Activated CD8-positive, alpha-beta T cell treated with anti-CD3 and anti-CD28 coated beads for 36 hours (primary cell): ENCODE data around the gene USP10. TPM values are rescaled to one million over a fixed set of nuclear protein-coding genes. Genes with fewer than 3 reads are reported as not detected.

Experiments used
- ATAC-seq: fragments of 200-7000 bp; cut with Tn5 transposase; one replicate; pipeline ENCODE4 v1.10.0; 2021; ENCODE audit warnings: mild to moderate bottlenecking, moderate library complexity
- CTCF ChIA-PET: fragments of 350-600 bp; sonication (Branson Sonifier 250); formaldehyde crosslinking; loops from one replicate; lab custom pipeline; 2021; ENCODE audit warnings: antibody characterized with exemption; lab: Charles Lee
- POLR2A ChIA-PET: fragments of 350-600 bp; sonication (Branson Sonifier 250); formaldehyde crosslinking; loops from one replicate; lab custom pipeline; 2021; ENCODE audit warnings: antibody characterized with exemption; lab: Charles Lee
- DNase-seq: peaks from one replicate; pipeline ENCODE4 v3.0.0-alpha.2; 2020
- H3K27ac Mint-ChIP-seq: one replicate; pipeline ENCODE4 v1.8.0; 2021; ENCODE audit warnings: mild to moderate bottlenecking, mixed read lengths
- H3K27me3 Mint-ChIP-seq: one replicate; pipeline ENCODE4 v1.8.0; 2021; ENCODE audit warnings: mixed read lengths
- H3K36me3 Mint-ChIP-seq: one replicate; pipeline ENCODE4 v1.8.0; 2021; ENCODE audit warnings: low read depth, mixed read lengths
- H3K4me1 Mint-ChIP-seq: one replicate; pipeline ENCODE4 v1.8.0; 2021; ENCODE audit warnings: low read depth, mixed read lengths
- H3K4me3 Mint-ChIP-seq: one replicate; pipeline ENCODE4 v1.8.0; 2021; ENCODE audit warnings: mild to moderate bottlenecking, moderate library complexity, mixed read lengths
- H3K9me3 Mint-ChIP-seq: one replicate; pipeline ENCODE4 v1.8.0; 2021; ENCODE audit warnings: mixed read lengths
- CTCF ChIP-seq: fragments of 200-600 bp; IDR thresholded peaks from one replicate; pipeline ENCODE4 v1.8.0; 2022; ENCODE audit warnings: antibody characterized with exemption, mild to moderate bottlenecking
- intact Hi-C: fragments of 100-400 bp; cut with micrococcal nuclease; formaldehyde crosslinking; loops from one replicate; pipeline ENCODE4 v1.10.0; 2022
- total RNA-seq, 2 experiments: library from RNA; stranded (reverse); gene quantifications; one replicate each; pipeline ENCODE4 v1.2.3, GENCODE V29; 2021

USP10 gene
- total RNA-seq, 2 experiments from 2014 or later: 116 TPM

GRCh38 chr16:84811529-84811928, 111.7 kb downstream of the USP10 start:
- Mint-ChIP-seq H3K27ac (no peak overlapping the region), H3K9me3 (no peaks in the 10 kb centered on the region), H3K27me3 (peaks cover 3% of the 10 kb centered on the region), H3K4me1 (peaks cover 11% of the 10 kb centered on the region), H3K4me3 (no peak overlapping the region), H3K36me3 (no peaks in the 10 kb centered on the region)
- no peak for TF ChIP-seq CTCF
- POLR2A ChIA-PET: interaction anchor here (1.1 to 1.5 kb wide), 2 partner anchors 10 to 11 kb away, joined by 3 to 4 read pairs; no protein-coding TSS in a partner anchor
- CTCF ChIA-PET: interaction anchor here (1.2 kb wide), 1 partner anchor 159 kb away, joined by 5 read pairs; no protein-coding TSS in a partner anchor
- DNase-seq (no peak), ATAC-seq (no peak)
- intact Hi-C loops: no loop called here

- DNase-seq (peak; percentile 4), ATAC-seq (no peak)
- CTCF ChIA-PET: interaction anchor here (0.9 kb wide), 1 partner anchor 157 kb away, joined by 3 read pairs; no protein-coding TSS in a partner anchor
- TF ChIP-seq CTCF: no peak
- Mint-ChIP-seq H3K27ac (no peak overlapping the region), H3K4me1 (peaks cover 11% of the 10 kb centered on the region), H3K36me3 (no peaks in the 10 kb centered on the region), H3K9me3 (no peaks in the 10 kb centered on the region), H3K4me3 (no peak overlapping the region), H3K27me3 (peaks cover 3% of the 10 kb centered on the region)
- POLR2A ChIA-PET: interaction anchor here (1.5 kb wide), 1 partner anchor 13 kb away, joined by 4 read pairs; no protein-coding TSS in a partner anchor
- intact Hi-C loops: no loop called here
Measured at GRCh38 chr16:84813141-84813934, 113.5 kb downstream of the USP10 start.

- ATAC-seq: no peak
- POLR2A ChIA-PET: no interaction called here
- H3K36me3 Mint-ChIP-seq: no peaks in the 10 kb centered on the region
Measured at GRCh38 chr16:84815462-84815861, 115.7 kb downstream of the USP10 start.

GRCh38 chr16:84816023-84816422, 116.2 kb downstream of the USP10 start:
- Mint-ChIP-seq H3K4me1 (peaks cover 12% of the 10 kb centered on the region), H3K9me3 (no peaks in the 10 kb centered on the region), H3K27ac (no peak overlapping the region), H3K4me3 (no peak overlapping the region), H3K27me3 (peaks cover 15% of the 10 kb centered on the region), H3K36me3 (no peaks in the 10 kb centered on the region)
- intact Hi-C loops: no loop called here
- POLR2A ChIA-PET: no interaction called here
- TF ChIP-seq CTCF: no peak
- CTCF ChIA-PET: no interaction called here
- DNase-seq (no peak), ATAC-seq (no peak)

More at GRCh38 chr16:84815462-84815861, 115.7 kb downstream of the USP10 start:
- Mint-ChIP-seq H3K4me1 (peaks cover 15% of the 10 kb centered on the region), H3K9me3 (no peaks in the 10 kb centered on the region), H3K27me3 (peaks cover 11% of the 10 kb centered on the region), H3K27ac (no peak overlapping the region), H3K4me3 (no peak overlapping the region)
- CTCF ChIA-PET: interaction anchor here (1.0 kb wide), 1 partner anchor 77 kb away, joined by 3 read pairs; no protein-coding TSS in a partner anchor
- TF ChIP-seq CTCF: no peak
- no peak for DNase-seq
- intact Hi-C loops: no loop called here

GRCh38 chr16:84816485-84816884, 116.7 kb downstream of the USP10 start:
- CTCF ChIA-PET: no interaction called here
- POLR2A ChIA-PET: no interaction called here
- no peak for DNase-seq
- H3K36me3 Mint-ChIP-seq: no peaks in the 10 kb centered on the region
- H3K27me3 Mint-ChIP-seq: peaks cover 18% of the 10 kb centered on the region
- no peak overlapping the region for H3K27ac Mint-ChIP-seq
- H3K9me3 Mint-ChIP-seq: no peaks in the 10 kb centered on the region
- intact Hi-C loops: no loop called here
- ATAC-seq: no peak
- no peak for TF ChIP-seq CTCF
- H3K4me3 Mint-ChIP-seq: no peak overlapping the region
- H3K4me1 Mint-ChIP-seq: peaks cover 9% of the 10 kb centered on the region
